ENCODE results near the gene WDR6. TPM values are rescaled to one million over a fixed set of nuclear protein-coding genes. Genes with fewer than 3 reads are reported as not detected.

WDR6 gene
- total RNA-seq, 1 experiment from 2014 or later, result 213 TPM

GRCh38 chr3:49054344-49054862, 47.2 kb downstream of the WDR6 start (continued):
- TF ChIP-seq, protein P1, sequence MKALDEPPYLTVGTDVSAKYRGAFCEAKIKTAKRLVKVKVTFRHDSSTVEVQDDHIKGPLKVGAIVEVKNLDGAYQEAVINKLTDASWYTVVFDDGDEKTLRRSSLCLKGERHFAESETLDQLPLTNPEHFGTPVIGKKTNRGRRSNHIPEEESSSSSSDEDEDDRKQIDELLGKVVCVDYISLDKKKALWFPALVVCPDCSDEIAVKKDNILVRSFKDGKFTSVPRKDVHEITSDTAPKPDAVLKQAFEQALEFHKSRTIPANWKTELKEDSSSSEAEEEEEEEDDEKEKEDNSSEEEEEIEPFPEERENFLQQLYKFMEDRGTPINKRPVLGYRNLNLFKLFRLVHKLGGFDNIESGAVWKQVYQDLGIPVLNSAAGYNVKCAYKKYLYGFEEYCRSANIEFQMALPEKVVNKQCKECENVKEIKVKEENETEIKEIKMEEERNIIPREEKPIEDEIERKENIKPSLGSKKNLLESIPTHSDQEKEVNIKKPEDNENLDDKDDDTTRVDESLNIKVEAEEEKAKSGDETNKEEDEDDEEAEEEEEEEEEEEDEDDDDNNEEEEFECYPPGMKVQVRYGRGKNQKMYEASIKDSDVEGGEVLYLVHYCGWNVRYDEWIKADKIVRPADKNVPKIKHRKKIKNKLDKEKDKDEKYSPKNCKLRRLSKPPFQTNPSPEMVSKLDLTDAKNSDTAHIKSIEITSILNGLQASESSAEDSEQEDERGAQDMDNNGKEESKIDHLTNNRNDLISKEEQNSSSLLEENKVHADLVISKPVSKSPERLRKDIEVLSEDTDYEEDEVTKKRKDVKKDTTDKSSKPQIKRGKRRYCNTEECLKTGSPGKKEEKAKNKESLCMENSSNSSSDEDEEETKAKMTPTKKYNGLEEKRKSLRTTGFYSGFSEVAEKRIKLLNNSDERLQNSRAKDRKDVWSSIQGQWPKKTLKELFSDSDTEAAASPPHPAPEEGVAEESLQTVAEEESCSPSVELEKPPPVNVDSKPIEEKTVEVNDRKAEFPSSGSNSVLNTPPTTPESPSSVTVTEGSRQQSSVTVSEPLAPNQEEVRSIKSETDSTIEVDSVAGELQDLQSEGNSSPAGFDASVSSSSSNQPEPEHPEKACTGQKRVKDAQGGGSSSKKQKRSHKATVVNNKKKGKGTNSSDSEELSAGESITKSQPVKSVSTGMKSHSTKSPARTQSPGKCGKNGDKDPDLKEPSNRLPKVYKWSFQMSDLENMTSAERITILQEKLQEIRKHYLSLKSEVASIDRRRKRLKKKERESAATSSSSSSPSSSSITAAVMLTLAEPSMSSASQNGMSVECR (CRISPR knock-in tag; IDR thresholded peaks at IDR 0.05; ENCODE audit: borderline replicate concordance), result no peak
- TF ChIP-seq ZNF317 (CRISPR knock-in tag; IDR thresholded peaks at IDR 0.05; ENCODE audit: borderline replicate concordance, low read depth) (no peak), ZBTB43 (CRISPR knock-in tag; IDR thresholded peaks at IDR 0.05) (no peak)
- TF ChIP-seq, protein P2, sequence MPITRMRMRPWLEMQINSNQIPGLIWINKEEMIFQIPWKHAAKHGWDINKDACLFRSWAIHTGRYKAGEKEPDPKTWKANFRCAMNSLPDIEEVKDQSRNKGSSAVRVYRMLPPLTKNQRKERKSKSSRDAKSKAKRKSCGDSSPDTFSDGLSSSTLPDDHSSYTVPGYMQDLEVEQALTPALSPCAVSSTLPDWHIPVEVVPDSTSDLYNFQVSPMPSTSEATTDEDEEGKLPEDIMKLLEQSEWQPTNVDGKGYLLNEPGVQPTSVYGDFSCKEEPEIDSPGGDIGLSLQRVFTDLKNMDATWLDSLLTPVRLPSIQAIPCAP (CRISPR knock-in tag; IDR thresholded peaks at IDR 0.05), result no peak

GRCh38 chr3:49057268-49057667, 50.1 kb downstream of the WDR6 start:
- TF ChIP-seq NFATC4 (CRISPR knock-in tag; IDR thresholded peaks at IDR 0.05) (no peak), RELA (CRISPR knock-in tag; IDR thresholded peaks at IDR 0.05; ENCODE audit: borderline replicate concordance) (no peak), ZNF671 (CRISPR knock-in tag; IDR thresholded peaks at IDR 0.05) (no peak), TP53 (CRISPR knock-in tag; IDR thresholded peaks at IDR 0.05) (no peak), NR3C1 (CRISPR knock-in tag; conservative IDR thresholded peaks at IDR 0.05; ENCODE audit: low read depth) (no peak), NFE2L1 (CRISPR knock-in tag; IDR thresholded peaks at IDR 0.05) (no peak), ZBTB43 (CRISPR knock-in tag; IDR thresholded peaks at IDR 0.05) (no peak), SOX15 (CRISPR knock-in tag; IDR thresholded peaks at IDR 0.05) (no peak)
- TF ChIP-seq, protein P3, sequence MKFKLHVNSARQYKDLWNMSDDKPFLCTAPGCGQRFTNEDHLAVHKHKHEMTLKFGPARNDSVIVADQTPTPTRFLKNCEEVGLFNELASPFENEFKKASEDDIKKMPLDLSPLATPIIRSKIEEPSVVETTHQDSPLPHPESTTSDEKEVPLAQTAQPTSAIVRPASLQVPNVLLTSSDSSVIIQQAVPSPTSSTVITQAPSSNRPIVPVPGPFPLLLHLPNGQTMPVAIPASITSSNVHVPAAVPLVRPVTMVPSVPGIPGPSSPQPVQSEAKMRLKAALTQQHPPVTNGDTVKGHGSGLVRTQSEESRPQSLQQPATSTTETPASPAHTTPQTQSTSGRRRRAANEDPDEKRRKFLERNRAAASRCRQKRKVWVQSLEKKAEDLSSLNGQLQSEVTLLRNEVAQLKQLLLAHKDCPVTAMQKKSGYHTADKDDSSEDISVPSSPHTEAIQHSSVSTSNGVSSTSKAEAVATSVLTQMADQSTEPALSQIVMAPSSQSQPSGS (CRISPR knock-in tag; IDR thresholded peaks at IDR 0.05; ENCODE audit: borderline replicate concordance, low read depth), result no peak
- TF ChIP-seq, protein P4, sequence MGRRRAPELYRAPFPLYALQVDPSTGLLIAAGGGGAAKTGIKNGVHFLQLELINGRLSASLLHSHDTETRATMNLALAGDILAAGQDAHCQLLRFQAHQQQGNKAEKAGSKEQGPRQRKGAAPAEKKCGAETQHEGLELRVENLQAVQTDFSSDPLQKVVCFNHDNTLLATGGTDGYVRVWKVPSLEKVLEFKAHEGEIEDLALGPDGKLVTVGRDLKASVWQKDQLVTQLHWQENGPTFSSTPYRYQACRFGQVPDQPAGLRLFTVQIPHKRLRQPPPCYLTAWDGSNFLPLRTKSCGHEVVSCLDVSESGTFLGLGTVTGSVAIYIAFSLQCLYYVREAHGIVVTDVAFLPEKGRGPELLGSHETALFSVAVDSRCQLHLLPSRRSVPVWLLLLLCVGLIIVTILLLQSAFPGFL (CRISPR knock-in tag; IDR thresholded peaks at IDR 0.05; ENCODE audit: borderline replicate concordance), result no peak
- TF ChIP-seq, protein P5, sequence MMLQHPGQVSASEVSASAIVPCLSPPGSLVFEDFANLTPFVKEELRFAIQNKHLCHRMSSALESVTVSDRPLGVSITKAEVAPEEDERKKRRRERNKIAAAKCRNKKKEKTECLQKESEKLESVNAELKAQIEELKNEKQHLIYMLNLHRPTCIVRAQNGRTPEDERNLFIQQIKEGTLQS (CRISPR knock-in tag; conservative IDR thresholded peaks at IDR 0.05), result no peak
- TF ChIP-seq, protein P6, sequence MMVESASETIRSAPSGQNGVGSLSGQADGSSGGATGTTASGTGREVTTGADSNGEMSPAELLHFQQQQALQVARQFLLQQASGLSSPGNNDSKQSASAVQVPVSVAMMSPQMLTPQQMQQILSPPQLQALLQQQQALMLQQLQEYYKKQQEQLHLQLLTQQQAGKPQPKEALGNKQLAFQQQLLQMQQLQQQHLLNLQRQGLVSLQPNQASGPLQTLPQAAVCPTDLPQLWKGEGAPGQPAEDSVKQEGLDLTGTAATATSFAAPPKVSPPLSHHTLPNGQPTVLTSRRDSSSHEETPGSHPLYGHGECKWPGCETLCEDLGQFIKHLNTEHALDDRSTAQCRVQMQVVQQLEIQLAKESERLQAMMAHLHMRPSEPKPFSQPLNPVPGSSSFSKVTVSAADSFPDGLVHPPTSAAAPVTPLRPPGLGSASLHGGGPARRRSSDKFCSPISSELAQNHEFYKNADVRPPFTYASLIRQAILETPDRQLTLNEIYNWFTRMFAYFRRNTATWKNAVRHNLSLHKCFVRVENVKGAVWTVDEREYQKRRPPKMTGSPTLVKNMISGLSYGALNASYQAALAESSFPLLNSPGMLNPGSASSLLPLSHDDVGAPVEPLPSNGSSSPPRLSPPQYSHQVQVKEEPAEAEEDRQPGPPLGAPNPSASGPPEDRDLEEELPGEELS (CRISPR knock-in tag; IDR thresholded peaks at IDR 0.05), result no peak
- TF ChIP-seq, protein P7, sequence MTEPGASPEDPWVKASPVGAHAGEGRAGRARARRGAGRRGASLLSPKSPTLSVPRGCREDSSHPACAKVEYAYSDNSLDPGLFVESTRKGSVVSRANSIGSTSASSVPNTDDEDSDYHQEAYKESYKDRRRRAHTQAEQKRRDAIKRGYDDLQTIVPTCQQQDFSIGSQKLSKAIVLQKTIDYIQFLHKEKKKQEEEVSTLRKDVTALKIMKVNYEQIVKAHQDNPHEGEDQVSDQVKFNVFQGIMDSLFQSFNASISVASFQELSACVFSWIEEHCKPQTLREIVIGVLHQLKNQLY (CRISPR knock-in tag; IDR thresholded peaks at IDR 0.05), result no peak
- Mint-ChIP-seq H3K4me3 (no peak overlapping the region), H3K4me1 (no peaks in the 10 kb centered on the region), H3K27me3 (ENCODE audit: low read depth) (no peaks in the 10 kb centered on the region), H3K9me3 (no peaks in the 10 kb centered on the region), H3K36me3 (peaks cover 51% of the 10 kb centered on the region), H3K27ac (no peak overlapping the region)
- no peak for ATAC-seq
- no peak for DNase-seq (ENCODE audit: low spot score)
- CTCF ChIA-PET, result no interaction called here
- POLR2A ChIA-PET, result no interaction called here
